HG03039 (cell line): ENCODE results near the gene CENPB.

Experiments used
- ATAC-seq: cut with Tn5 transposase; IDR thresholded peaks from one replicate; pipeline ENCODE4 v1.9.1; 2021; ENCODE audit warnings: mild to moderate bottlenecking, moderate library complexity; ENCODE audit not compliant: unreplicated experiment

CENPB gene

GRCh38 chr20:3767427-3768341, 18.9 kb downstream of the CENPB start, which contains the start of gene ADISSP:
TSS of gene ADISSP (minus strand) at chr20:3767753. CDS start at chr20:3760100, 7,653 bp downstream.
- peak; percentile 92 for ATAC-seq

GRCh38 chr20:3767110-3767426, 19.5 kb downstream of the CENPB start:
- no peak for ATAC-seq

- ATAC-seq: no peak
Observed at GRCh38 chr20:3766422-3767109, 20.0 kb downstream of the CENPB start.

GRCh38 chr20:3765171-3765882, 21.2 kb downstream of the CENPB start:
- no peak for ATAC-seq

GRCh38 chr20:3764659-3765058, 21.9 kb downstream of the CENPB start:
- no peak for ATAC-seq

- no peak for ATAC-seq
Observed at GRCh38 chr20:3763671-3764601, 22.6 kb downstream of the CENPB start.

GRCh38 chr20:3760655-3761348, 25.7 kb downstream of the CENPB start:
- ATAC-seq: no peak

GRCh38 chr20:3759884-3760283, 26.7 kb downstream of the CENPB start:
- ATAC-seq: no peak

GRCh38 chr20:3759316-3759823, 27.2 kb downstream of the CENPB start:
- ATAC-seq: no peak

GRCh38 chr20:3758566-3758965, 28.0 kb downstream of the CENPB start:
- ATAC-seq: no peak

- ATAC-seq: no peak
Observed at GRCh38 chr20:3757268-3757667, 29.3 kb downstream of the CENPB start.

- ATAC-seq: no peak
Observed at GRCh38 chr20:3755814-3756480, 30.6 kb downstream of the CENPB start.

GRCh38 chr20:3755269-3755668, 31.3 kb downstream of the CENPB start:
- no peak for ATAC-seq

- no peak for ATAC-seq
Observed at GRCh38 chr20:3754276-3754630, 32.3 kb downstream of the CENPB start.

GRCh38 chr20:3753501-3754275, 32.9 kb downstream of the CENPB start:
- ATAC-seq: no peak

- ATAC-seq: no peak
Observed at GRCh38 chr20:3753098-3753497, 33.4 kb downstream of the CENPB start.

- ATAC-seq: no peak
Observed at GRCh38 chr20:3752386-3752759, 34.2 kb downstream of the CENPB start.

GRCh38 chr20:3751675-3752385, 34.7 kb downstream of the CENPB start:
- ATAC-seq: no peak
